Ecto neural progenitor cell (in vitro differentiated cells): ENCODE results near the gene TFB2M.
"Not testable (repeated sequence)": the region's sequence is repeated elsewhere in the genome, so short reads cannot be mapped to it uniquely, and the experiment has no call there.

Experiments used
- DNase-seq: peaks from one replicate; pipeline ENCODE4 v3.0.0-alpha.2; 2018; ENCODE audit warnings: low spot score

Gene TFB2M, protein sequence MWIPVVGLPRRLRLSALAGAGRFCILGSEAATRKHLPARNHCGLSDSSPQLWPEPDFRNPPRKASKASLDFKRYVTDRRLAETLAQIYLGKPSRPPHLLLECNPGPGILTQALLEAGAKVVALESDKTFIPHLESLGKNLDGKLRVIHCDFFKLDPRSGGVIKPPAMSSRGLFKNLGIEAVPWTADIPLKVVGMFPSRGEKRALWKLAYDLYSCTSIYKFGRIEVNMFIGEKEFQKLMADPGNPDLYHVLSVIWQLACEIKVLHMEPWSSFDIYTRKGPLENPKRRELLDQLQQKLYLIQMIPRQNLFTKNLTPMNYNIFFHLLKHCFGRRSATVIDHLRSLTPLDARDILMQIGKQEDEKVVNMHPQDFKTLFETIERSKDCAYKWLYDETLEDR

DNA sequence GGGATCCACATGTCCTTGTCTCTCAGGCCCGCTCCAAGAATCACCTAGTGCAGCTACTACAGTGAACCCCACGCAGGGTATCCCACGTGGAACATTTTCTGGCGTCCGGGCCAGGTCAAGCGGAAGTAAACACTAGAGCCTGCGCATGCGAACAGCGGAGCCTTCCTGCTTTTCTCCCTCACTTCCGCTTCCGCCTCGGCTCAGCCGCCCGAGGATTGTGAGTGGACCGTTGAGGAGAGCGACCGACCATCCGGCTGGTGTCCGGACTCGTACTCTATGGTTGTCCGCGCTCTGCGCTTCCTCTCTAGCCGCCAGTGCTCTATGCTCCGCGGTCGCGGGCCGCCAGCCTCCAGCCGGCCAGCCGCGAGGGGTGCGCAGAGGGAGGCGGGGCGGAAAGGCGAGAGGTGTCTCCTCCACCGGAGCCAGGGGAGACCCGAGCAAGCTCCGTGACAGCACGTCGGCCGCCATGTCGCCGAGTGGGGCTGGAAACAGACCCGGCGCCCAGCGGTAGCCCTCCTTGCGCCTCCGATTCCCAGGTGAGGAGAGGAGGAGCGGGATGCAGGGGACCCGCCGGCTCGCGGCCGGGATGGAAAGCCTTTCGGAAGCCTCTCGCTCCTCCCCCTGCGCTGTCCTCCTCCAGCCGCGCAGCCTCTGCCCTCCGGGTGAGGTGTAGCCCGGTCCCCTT lies at the start of gene TFB2M, which contains the start of gene CNST:
Gene TFB2M, minus strand, starts transcription at position 134 of the 685 bp plus-strand sequence. Its CDS starts 123 bp downstream, at position 11.
Gene CNST, plus strand, starts transcription at position 329 of the 685 bp plus-strand sequence. CDS start 25,107 bp downstream, outside the sequence.
- peak; percentile 97 for DNase-seq

DNA sequence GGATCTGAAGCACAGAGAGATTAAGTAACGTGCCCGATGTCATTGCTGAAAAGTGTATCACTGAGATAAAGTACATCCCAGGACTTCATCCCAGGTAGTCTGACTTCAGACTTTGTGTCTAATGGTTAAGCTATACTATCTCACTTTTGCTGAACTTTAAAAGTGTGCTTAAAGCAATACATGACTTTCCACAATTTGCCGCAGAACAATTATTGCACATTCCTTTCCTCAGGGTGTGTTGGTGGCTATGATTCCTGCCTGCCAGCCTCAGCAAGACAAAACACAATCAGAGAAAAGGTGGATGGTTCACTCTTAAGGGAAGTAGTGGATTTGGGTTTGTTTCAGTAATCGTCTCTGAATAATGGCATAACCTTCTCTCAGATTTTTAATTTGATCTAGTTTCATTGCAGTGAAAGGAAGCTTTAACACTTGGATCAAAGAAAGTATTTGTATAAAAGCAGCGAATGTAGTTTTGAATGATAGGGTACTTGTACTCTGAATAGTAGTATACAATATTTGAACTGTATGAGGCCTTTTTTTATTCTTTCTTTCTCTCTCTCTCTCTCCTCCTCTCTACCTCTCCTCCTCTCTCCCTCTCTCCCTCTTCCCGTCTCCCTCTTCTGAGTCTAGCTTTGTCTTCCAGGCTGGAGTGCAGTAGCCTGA lies 47.2 kb upstream of the TFB2M start:
- no peak for DNase-seq

DNA sequence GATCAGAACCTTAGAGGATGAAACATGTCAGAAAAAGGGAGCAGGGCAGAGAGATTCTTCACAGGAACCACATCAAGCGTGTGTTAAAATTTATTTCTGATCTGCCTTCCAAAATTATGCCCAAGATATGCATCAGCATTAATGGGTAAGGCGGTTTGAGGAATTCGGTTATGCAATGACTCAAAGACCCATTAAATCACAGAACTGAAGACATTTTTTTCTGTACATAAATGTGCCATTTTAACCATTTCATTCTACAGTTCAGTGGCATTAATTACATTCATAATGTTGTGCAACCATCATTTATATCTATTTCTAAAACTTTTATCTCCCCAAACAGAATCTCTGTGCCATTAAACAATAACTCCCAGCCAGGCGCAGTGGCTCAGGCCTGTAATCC lies 43.6 kb upstream of the TFB2M start:
- DNase-seq = no peak

DNA sequence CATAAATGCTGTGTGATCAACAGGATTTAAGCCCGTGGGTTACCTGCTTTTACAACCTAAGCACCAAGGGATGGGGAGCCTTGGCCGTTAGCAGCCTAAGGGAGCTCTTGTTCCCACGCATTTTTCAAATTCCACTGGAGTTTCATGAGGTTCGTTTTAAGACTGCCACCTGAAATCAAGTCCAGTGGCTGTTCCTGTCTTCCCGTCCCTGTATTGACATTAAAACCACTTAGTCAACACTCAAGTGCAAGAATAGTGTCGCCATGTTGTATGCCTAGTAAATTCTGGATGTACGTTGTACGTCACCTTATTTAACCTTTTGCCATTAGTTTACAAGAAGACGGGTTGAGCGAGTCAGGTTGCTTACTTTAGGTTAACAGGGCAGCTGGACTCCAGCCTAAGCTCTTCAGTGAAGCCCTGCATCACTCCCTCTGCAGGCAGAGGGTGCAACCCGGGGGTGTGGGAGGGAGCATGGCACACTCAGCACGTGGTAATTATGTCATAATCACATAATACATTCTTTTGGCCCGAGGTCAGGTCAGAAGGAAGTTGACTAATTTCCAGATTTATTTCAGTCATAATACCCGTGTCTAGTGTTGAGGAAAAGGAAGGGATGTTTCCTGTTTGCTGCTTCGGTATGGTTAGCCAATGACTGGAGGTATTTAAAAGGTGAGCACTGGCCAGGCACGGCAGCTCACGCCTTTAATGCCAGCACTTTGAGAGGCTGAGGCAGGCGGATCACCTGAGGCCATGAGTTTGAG lies 42.7 kb upstream of the TFB2M start:
- DNase-seq = no peak

DNA sequence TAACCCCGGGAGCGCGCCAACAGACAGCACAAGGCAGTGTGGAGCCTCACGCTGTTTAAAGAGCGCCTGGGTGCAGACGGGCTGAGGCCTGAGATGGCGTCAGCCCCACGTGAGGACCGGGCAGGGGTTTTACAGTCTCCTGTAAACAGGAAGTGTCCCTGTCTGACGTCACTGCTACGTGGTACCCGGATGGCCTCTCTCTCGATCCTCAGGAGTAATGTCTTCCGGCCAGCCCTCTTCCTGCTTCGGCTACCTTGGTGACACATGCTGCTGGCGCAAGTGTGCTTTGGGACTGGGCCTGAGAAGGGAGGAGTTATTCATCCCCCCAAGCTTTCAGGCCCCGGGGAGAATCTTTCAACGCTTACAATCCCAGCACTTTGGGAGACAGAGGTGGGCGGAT lies 41.4 kb upstream of the TFB2M start:
- DNase-seq = no peak

DNA sequence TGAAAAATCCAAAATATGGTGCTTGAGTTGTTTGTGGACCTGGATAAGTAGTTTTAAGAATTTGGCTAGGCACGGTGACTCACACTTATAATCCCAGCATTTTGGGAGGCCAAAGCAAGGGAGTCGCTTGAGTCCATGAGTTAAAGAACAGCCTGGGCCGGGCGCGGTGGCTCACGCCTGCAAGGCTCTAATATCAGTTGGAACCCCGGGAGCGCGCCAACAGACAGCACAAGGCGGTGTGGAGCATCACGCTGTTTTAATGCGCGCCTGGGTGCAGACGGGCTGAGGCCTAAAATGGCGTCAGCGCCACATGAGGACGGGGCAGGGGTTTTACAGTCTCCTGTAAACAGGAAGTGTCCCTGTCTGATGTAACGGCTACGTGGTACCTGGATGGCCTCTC lies 39.2 kb upstream of the TFB2M start:
- DNase-seq = not testable (repeated sequence)

DNA sequence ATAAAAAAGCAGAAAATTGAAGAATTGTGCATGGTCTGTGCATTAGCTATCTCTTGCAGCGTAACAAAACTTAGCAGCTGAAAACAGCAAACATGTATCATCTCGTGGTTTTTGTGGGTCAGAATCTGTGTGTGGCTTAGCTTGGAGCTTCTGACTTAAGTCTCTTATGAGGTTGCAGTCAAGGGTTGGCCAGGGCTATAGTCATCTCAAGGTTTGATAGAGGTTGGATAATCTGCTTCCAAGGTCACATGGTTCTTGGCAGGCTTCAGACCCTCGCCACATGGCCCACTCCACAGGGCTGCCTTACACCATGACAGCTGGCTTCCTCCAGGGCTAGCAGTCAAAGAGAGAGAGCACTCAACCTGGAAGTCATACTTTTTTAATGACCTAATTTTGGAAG lies 36.1 kb upstream of the TFB2M start:
- no peak for DNase-seq

DNA sequence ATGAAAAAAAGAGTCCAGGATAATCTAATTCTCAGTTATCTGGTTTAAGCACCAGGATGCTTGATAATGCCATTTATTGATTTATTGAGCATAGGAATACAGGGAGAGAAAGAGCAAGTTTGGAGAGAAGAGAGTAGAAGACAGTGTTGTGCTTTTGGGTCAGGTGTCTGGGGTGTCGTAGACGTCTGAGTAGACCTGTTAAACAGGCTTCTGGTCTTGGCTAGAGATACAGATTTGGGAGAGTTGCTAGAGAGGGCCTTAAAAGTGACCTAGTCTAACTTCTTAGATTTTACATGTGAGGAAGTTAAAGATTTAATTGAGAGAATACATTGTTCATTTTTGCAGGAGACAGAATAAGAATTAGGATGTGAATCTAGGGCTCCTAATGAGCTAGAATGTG lies 34.5 kb upstream of the TFB2M start:
- no peak for DNase-seq

DNA sequence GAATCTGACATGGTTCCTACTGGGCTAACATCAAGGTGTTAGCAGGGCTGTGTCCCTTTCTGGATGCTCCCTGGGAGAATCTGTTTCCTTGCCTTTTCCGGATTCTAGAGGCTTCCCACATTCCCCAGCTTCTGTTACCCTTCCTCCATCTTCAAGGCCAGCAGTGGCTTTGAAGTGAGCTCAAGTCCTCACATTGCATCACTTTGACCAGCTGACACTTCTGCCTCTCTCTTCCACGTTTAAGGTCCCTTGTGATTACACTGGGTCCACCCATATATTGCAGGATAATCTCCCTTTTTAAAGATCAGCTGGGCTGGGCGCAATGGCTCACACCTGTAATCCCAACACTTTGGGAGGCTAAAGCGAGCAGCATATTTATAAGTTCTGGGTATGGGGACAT lies 33.3 kb upstream of the TFB2M start:
- no peak for DNase-seq

DNA sequence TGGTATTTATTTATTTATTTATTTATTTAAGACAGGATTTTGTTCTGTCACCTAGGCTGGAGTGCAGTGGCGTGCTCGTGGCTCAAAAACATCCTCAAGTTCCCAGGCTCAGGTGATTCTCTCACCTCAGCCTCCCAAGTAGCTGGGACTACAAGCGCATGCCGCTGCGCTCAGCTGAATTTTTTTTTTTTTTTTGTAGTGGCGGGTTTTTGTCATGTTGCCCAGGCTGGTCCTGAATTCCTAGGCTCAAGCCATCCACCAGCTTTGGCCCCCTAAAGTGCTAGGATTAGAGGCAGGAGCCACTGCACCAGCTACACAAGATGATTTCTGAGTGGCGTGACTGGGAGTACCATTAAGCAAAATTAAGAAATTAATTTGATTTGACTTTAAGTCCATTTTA lies 31.9 kb upstream of the TFB2M start:
- DNase-seq = no peak

DNA sequence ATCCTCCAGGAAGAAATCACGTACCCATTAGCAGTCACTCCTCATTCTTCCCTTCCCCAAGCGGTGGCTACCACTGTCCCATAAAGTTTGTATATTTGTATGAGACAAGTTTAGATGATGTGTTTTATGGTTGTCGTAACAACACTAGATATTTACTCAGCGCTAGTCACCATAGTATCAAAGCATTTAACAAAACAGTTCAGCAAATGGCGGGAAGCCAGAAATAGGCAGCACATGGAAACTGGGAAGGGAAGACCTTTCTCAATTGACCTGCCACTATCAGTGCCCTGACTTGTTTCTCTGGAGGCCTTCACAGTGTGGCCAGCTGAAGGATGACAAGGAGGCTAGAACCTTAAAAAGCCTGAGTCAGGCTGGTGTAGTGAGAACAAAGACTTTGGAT lies 31.3 kb upstream of the TFB2M start:
- DNase-seq = no peak

DNA sequence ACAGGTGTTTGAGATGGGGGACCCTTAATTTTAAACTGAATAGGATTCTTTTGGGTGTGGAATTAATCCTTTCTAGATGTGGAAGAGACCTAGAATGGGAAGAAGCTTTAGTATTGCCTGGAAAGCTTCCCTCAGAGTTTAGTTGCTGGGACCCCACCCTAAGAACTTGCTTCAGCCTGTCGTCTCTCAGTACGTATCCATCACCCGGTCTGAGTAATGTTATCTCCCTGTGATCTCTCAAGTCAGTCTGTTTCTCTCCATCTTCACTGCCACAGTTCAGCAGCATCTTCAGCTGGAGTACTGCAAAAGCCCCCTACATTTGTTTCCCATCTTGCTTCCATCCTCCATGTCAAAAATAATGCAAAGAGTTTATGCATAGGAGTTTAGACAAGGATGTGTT lies 29.1 kb upstream of the TFB2M start:
- no peak for DNase-seq

DNA sequence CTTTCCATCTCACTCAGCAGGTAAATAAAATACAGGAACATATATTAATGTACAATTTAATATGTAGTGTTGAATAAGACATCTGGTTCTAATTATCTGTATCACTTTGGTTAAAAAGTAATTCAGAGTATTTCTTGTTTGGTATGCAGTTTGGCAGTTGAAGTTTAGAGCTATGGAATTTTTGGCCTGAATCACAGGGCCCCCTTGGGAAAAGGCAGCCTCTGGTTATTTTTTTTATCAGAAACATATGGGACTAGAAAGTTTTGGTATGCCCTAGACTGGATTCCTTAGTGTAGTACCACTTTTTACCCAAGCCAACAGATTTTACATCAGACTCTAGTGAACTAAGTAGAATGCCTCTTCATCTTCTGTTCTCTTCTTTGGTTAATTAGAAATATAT lies 26.6 kb upstream of the TFB2M start:
- DNase-seq = no peak

DNA sequence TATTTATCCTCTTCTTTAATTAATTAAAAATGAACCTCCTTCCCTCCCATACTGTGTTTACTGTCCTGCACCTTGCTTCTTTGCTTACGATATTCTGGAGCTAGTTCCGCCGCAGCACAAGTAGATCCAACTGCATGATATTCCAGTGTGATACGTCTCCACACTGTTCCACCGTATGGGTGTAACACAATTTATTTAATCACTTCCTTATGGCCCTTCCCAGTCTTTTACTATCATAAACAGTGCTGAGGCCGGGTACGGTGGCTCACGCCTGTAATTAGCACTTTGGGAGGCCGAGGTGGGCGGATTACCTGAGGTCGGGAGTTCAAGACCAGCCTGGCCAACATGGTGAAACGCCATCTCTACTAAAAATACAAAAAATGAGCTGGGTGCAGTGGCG lies 25.9 kb upstream of the TFB2M start:
- no peak for DNase-seq

DNA sequence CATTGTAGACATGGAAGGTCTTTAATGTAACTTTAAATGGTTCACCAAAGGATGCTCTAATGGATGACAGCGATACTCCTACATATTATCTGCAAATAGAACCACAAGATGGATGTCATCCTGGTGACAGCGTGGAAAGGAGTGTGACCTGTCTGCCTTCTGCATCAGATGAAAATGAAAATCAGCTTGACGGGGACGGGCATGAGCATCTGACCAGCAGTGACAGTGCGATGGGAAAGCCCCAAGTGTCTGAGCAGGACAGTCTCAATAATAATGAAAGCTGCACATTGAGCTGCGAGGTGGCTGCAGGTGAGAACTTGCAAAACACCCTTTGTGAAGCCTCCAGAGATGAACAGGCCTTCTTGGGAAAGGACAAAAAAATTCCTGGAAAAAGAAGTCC lies 25.4 kb upstream of the TFB2M start:
- no peak for DNase-seq

DNA sequence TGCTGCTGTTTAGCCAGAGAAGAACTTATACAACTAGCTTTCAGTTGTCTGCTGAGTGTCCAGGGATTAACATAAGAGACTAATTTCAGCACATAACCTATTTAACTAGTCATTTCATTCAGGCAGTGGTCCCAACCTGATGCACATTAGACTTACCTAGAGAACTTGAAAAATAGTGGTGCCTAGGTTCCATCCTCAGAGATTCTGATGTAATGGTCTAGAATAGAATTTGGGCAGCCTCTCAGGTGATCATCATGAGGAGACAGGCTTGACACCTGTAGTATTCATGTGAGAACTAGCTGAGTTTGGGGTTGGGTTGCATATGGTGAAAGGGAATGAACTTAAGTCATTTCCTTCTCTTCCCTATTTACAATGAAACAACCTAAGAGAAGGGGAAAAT lies 25.0 kb upstream of the TFB2M start:
- no peak for DNase-seq

DNA sequence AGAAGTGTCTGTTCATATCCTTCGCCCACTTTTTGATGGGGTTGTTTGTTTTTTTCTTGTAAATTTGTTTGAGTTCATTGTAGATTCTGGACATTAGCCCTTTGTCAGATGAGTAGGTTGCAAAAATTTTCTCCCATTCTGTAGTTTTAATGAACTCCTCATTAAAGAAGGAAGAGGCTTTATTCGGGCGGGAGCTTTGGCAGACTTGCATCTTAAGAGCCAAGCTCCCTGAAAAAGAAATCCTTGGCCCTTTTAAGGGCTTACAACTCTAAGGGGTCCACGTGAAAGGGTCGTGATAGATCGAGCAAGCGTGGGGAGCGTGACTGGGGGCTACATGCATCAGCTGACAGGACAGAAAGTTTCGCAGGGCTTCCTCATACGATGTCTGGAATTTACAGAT lies 23.9 kb upstream of the TFB2M start:
- DNase-seq = not testable (repeated sequence)

DNA sequence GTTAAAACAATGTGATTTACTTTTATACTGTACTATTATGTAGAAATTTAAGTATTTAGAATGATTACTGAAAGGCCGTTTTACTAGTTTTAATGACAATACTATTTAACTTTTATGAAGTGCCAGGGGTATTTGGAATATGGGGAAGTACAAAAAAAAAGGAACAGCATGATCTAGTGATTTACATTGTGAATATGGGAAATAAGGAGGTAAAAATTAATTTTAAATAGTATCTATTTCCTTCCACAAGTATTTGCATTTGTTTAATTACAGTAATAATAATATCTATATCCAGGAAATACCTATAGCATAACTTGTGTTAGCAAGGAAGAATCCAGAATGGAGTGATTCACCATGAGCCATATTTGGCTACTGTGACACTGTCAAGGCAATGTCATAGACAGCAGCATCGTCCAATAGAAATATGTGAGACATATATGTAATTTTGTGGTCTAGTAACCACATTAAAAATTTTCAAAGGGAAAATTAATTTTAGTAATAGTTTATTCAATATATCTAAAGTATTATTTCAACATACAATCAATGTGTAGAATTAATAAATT lies 22.2 kb upstream of the TFB2M start:
- DNase-seq = no peak

DNA sequence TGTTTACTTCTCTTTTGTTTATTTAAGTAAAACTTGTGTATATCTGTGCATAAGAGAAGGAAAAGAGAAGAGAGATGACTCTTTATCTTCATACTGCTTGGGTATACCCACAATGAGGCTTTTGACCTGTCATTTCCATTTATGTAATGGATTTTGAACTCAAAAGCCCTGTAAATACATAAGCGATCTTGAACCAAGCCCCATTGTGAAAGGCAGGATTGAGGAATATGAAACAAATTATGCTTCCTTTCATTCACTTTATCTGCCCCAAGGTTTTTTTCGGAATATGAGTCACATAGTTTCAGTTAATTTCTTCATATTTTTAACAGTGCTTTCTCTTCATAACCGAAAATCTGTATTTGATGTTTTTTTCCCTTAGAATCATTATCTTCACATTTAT lies 21.5 kb upstream of the TFB2M start:
- DNase-seq = no peak

DNA sequence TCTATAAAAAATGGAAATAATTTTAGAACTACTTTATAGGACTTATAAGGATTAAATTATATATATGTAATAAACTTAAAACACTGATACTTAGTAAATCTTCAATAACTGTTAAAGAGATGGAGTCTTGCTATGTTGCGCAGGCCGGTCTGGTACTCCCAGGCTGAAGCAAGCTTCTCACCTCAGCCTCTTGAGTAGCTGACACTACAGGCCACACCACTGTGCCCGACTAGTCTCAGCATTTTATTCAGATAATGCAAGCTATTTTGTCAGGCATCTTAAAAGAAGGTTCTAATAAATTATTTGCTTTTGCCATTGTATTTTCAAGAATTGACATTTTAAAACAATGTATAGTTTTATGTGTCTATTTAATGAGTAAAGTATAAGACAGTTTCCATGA lies 21.0 kb upstream of the TFB2M start:
- DNase-seq = no peak

DNA sequence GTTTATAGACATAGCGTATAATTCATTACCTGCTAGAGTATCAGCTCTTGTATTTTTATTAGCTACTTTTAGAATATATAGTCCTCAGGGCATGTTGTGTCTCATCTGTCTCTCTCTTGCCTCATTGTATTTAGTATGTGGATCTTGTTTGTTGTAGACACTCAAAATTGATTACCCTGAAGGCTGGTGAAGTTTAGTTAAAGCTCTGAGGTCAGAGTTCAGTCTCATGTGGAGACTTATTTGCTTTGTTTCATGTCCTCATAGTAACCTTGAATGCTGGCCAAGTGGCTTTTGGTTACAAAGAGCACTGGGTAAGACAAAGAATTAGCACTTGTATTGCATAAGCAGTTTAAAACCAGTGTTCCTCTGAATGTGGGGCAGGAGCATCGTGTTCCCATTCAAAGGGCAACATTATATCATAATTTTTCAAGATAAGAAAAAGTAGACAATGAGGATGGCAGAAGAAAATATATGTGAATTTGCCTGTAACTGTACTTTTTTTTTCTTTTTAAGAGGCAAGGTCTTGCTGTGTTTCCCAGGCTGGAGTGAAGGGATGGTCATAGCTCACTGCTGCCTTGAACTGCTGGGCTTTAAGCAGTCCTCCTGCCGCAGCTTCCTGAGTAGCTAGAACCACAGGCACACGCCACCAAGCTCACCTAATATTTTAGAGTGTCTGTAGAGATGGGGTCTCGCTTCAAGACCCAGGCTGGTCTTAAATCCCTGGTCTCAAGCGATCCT lies 17.6 kb upstream of the TFB2M start:
- DNase-seq = no peak
